Neural cell (in vitro differentiated cells): Measurements from ENCODE around the gene STH. TPM values are rescaled to one million over a fixed set of nuclear protein-coding genes. Genes with fewer than 3 reads are reported as not detected.

Experiments
- H2AFZ ChIP-seq: fragments of 200-600, 300-800 bp; sonication (generic), shearing (Covaris generic); 2 replicates; pipeline ENCODE4 v1.6.0; 2014; ENCODE audit warnings: low read depth, mild to moderate bottlenecking, antibody characterized with exemption, low read length, moderate library complexity
- H3F3A ChIP-seq: fragments of 200-600 bp; shearing (Covaris generic); 2 replicates; pipeline ENCODE4 v1.6.1; 2016; ENCODE audit warnings: mild to moderate bottlenecking, moderate library complexity, mixed read lengths, antibody characterized with exemption, low read length; ENCODE audit not compliant: insufficient read depth, poor library complexity, severe bottlenecking
- H3K27ac ChIP-seq: fragments of 200-600, 300-800 bp; sonication (generic), shearing (Covaris generic); 2 replicates; pipeline ENCODE4 v1.5.1; 2014; ENCODE audit warnings: mild to moderate bottlenecking, low read length, moderate library complexity
- H3K27me3 ChIP-seq: fragments of 300-800, 200-600 bp; sonication (generic), shearing (Covaris generic); 2 replicates; pipeline ENCODE4 v1.6.0; 2014; ENCODE audit warnings: mild to moderate bottlenecking, low read depth, low read length, moderate library complexity; ENCODE audit not compliant: insufficient read depth
- H3K36me3 ChIP-seq: fragments of 300-800, 200-600 bp; sonication (generic), shearing (Covaris generic); 2 replicates; pipeline ENCODE4 v1.5.1; 2014; ENCODE audit warnings: mild to moderate bottlenecking, antibody characterized with exemption, low read length, moderate library complexity; ENCODE audit not compliant: insufficient read depth
- H3K4me2 ChIP-seq: fragments of 300-800, 200-600 bp; sonication (generic), shearing (Covaris generic); 2 replicates; pipeline ENCODE4 v1.6.0; 2014; ENCODE audit warnings: mild to moderate bottlenecking, low read length
- H3K4me3 ChIP-seq: fragments of 300-800, 200-600 bp; sonication (generic), shearing (Covaris generic); 2 replicates; pipeline ENCODE4 v1.5.1; 2014; ENCODE audit warnings: mild to moderate bottlenecking, low read length, moderate library complexity
- H3K79me2 ChIP-seq: fragments of 200-600 bp; shearing (Covaris generic); replicated peaks from 2 replicates; pipeline ENCODE4 v1.6.0; 2014; ENCODE audit warnings: mild to moderate bottlenecking, low read length, moderate library complexity; ENCODE audit not compliant: insufficient read depth
- H3K9ac ChIP-seq: fragments of 300-800, 200-600 bp; sonication (generic), shearing (Covaris generic); 2 replicates; pipeline ENCODE4 v1.6.1; 2016; ENCODE audit warnings: mild to moderate bottlenecking, low read length, mixed read lengths
- H3K9me2 ChIP-seq: fragments of 200-600 bp; shearing (Covaris generic); 2 replicates; pipeline ENCODE4 v1.6.1; 2016; ENCODE audit warnings: mild to moderate bottlenecking, low read length, mixed read lengths; ENCODE audit not compliant: insufficient read depth
- H3K9me3 ChIP-seq: fragments of 200-600, 300-800 bp; sonication (generic), shearing (Covaris generic); 2 replicates; pipeline ENCODE4 v1.6.1; 2016; ENCODE audit warnings: mild to moderate bottlenecking, mixed run types, low read length, moderate library complexity, mixed read lengths
- H4K20me1 ChIP-seq: fragments of 200-600 bp; shearing (Covaris generic); 2 replicates; pipeline ENCODE4 v1.6.1; 2016; ENCODE audit warnings: mild to moderate bottlenecking, mixed run types; ENCODE audit not compliant: insufficient read depth
- EP300 ChIP-seq: fragments of 450-650 bp; conservative IDR thresholded peaks from 2 replicates; pipeline ENCODE4 v1.6.1; 2014; ENCODE audit warnings: antibody characterized with exemption, mild to moderate bottlenecking, moderate library complexity; ENCODE audit not compliant: poor library complexity, severe bottlenecking
- EZH2 ChIP-seq: fragments of 200-600, 300-800 bp; shearing (Covaris generic), sonication (generic); IDR thresholded peaks from 2 replicates; pipeline ENCODE4 v1.6.1; 2014; ENCODE audit warnings: antibody characterized with exemption, low read length, borderline replicate concordance, mild to moderate bottlenecking; ENCODE audit not compliant: insufficient read depth, poor library complexity, severe bottlenecking
- MXI1 ChIP-seq: fragments of 450-650 bp; conservative IDR thresholded peaks from 2 replicates; pipeline ENCODE4 v1.6.1; 2014; ENCODE audit warnings: antibody characterized with exemption, mild to moderate bottlenecking; ENCODE audit not compliant: poor library complexity, severe bottlenecking
- POLR2AphosphoS5 ChIP-seq: IDR thresholded peaks from 2 replicates; pipeline ENCODE4 v1.6.1; 2012
- RAD21 ChIP-seq: fragments of 450-650 bp; conservative IDR thresholded peaks from 2 replicates; pipeline ENCODE4 v1.6.1; 2014; ENCODE audit warnings: antibody characterized with exemption, mild to moderate bottlenecking, moderate library complexity
- SMC3 ChIP-seq: fragments of 450-650 bp; conservative IDR thresholded peaks from 2 replicates; pipeline ENCODE4 v1.6.1; 2014; ENCODE audit warnings: antibody characterized with exemption, mild to moderate bottlenecking, moderate library complexity; ENCODE audit not compliant: poor library complexity
- TAF1 ChIP-seq: IDR thresholded peaks from 2 replicates; pipeline ENCODE4 v1.6.1; 2012; ENCODE audit warnings: low read depth
- polyA plus RNA-seq: library from polyadenylated mRNA; depleted of rRNA; stranded (reverse); fragments of >200 nt; gene quantifications from 2 replicates; pipeline ENCODE4 v1.2.3, GENCODE V29; 2014
- TF ChIP-seq, protein P1 (sequence below): fragments of 450-650 bp; IDR thresholded peaks from 2 replicates; pipeline ENCODE4 v1.5.1; 2014; ENCODE audit warnings: antibody characterized with exemption, mild to moderate bottlenecking, moderate library complexity; ENCODE audit not compliant: poor library complexity, severe bottlenecking
- TF ChIP-seq, protein P2 (sequence below): IDR thresholded peaks from 2 replicates; pipeline ENCODE4 v1.6.1; 2012; ENCODE audit warnings: borderline replicate concordance

The STH gene
- polyA plus RNA-seq, 1 donor from 2014 or later = not detected

DNA sequence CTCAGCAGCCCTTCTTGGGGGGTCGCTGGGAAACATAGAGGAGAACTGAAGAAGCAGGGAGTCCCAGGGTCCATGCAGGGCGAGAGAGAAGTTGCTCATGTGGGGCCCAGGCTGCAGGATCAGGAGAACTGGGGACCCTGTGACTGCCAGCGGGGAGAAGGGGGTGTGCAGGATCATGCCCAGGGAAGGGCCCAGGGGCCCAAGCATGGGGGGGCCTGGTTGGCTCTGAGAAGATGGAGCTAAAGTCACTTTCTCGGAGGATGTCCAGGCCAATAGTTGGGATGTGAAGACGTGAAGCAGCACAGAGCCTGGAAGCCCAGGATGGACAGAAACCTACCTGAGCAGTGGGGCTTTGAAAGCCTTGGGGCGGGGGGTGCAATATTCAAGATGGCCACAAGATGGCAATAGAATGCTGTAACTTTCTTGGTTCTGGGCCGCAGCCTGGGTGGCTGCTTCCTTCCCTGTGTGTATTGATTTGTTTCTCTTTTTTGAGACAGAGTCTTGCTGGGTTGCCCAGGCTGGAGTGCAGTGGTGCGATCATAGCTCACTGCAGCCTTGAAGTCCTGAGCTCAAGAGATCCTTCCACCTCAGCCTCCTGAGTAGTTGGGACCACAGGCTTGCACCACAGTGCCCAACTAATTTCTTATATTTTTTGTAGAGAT is 3.4 kb downstream of the STH start:
- no peak overlapping the region for H3K9ac ChIP-seq
- H2AFZ ChIP-seq = no peak overlapping the region
- no peaks in the 10 kb centered on the region for H3K79me2 ChIP-seq
- TF ChIP-seq SMC3 (peak; percentile 82), TAF1 (no peak), RAD21 (peak; percentile 88), MXI1 (no peak)
- TF ChIP-seq, protein P1, sequence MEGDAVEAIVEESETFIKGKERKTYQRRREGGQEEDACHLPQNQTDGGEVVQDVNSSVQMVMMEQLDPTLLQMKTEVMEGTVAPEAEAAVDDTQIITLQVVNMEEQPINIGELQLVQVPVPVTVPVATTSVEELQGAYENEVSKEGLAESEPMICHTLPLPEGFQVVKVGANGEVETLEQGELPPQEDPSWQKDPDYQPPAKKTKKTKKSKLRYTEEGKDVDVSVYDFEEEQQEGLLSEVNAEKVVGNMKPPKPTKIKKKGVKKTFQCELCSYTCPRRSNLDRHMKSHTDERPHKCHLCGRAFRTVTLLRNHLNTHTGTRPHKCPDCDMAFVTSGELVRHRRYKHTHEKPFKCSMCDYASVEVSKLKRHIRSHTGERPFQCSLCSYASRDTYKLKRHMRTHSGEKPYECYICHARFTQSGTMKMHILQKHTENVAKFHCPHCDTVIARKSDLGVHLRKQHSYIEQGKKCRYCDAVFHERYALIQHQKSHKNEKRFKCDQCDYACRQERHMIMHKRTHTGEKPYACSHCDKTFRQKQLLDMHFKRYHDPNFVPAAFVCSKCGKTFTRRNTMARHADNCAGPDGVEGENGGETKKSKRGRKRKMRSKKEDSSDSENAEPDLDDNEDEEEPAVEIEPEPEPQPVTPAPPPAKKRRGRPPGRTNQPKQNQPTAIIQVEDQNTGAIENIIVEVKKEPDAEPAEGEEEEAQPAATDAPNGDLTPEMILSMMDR = peak; percentile 90
- H3F3A ChIP-seq = no peaks in the 10 kb centered on the region
- H3K27ac ChIP-seq = no peak overlapping the region
- H3K36me3 ChIP-seq = peaks cover 10% of the 10 kb centered on the region
- H4K20me1 ChIP-seq = no peaks in the 10 kb centered on the region
- no peak overlapping the region for H3K4me3 ChIP-seq
- no peaks in the 10 kb centered on the region for H3K9me2 ChIP-seq
- H3K27me3 ChIP-seq = no peaks in the 10 kb centered on the region
- no peak overlapping the region for H3K4me2 ChIP-seq
- no peaks in the 10 kb centered on the region for H3K9me3 ChIP-seq

DNA sequence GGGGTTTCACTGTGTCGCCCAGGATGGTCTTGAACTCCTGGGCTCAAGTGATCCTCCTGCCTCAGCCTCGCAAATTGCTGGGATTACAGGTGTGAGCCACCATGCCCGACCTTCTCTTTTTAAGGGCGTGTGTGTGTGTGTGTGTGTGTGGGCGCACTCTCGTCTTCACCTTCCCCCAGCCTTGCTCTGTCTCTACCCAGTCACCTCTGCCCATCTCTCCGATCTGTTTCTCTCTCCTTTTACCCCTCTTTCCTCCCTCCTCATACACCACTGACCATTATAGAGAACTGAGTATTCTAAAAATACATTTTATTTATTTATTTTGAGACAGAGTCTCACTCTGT is 3.9 kb downstream of the STH start:
- Histone ChIP-seq H3K9me3 (no peaks in the 10 kb centered on the region), H3F3A (no peaks in the 10 kb centered on the region), H4K20me1 (no peaks in the 10 kb centered on the region), H3K4me2 (no peak overlapping the region), H3K9ac (no peak overlapping the region), H2AFZ (no peak overlapping the region), H3K4me3 (no peak overlapping the region), H3K27ac (no peak overlapping the region), H3K36me3 (peaks cover 10% of the 10 kb centered on the region), H3K9me2 (no peaks in the 10 kb centered on the region), H3K79me2 (no peaks in the 10 kb centered on the region), H3K27me3 (no peaks in the 10 kb centered on the region)
- no peak for TF ChIP-seq MXI1
- TF ChIP-seq RAD21 = no peak
- no peak for TF ChIP-seq POLR2AphosphoS5
- no peak for TF ChIP-seq EZH2
- no peak for TF ChIP-seq SMC3
- TF ChIP-seq, protein P1 = no peak
- TF ChIP-seq, protein P2, sequence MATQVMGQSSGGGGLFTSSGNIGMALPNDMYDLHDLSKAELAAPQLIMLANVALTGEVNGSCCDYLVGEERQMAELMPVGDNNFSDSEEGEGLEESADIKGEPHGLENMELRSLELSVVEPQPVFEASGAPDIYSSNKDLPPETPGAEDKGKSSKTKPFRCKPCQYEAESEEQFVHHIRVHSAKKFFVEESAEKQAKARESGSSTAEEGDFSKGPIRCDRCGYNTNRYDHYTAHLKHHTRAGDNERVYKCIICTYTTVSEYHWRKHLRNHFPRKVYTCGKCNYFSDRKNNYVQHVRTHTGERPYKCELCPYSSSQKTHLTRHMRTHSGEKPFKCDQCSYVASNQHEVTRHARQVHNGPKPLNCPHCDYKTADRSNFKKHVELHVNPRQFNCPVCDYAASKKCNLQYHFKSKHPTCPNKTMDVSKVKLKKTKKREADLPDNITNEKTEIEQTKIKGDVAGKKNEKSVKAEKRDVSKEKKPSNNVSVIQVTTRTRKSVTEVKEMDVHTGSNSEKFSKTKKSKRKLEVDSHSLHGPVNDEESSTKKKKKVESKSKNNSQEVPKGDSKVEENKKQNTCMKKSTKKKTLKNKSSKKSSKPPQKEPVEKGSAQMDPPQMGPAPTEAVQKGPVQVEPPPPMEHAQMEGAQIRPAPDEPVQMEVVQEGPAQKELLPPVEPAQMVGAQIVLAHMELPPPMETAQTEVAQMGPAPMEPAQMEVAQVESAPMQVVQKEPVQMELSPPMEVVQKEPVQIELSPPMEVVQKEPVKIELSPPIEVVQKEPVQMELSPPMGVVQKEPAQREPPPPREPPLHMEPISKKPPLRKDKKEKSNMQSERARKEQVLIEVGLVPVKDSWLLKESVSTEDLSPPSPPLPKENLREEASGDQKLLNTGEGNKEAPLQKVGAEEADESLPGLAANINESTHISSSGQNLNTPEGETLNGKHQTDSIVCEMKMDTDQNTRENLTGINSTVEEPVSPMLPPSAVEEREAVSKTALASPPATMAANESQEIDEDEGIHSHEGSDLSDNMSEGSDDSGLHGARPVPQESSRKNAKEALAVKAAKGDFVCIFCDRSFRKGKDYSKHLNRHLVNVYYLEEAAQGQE = no peak
- no peak for TF ChIP-seq EP300
- no peak for TF ChIP-seq TAF1
